ENCODE measurements around the gene KDM2B. TPM values are rescaled to one million over a fixed set of nuclear protein-coding genes. Genes with fewer than 3 reads are reported as not detected.

Gene KDM2B
- total RNA-seq, 1 experiment from 2014 or later, result 15.5 TPM

- H3K36me3 Mint-ChIP-seq (ENCODE audit: insufficient read depth, unreplicated experiment), result peaks cover 91% of the 10 kb centered on the region
- no peaks in the 10 kb centered on the region for H3K27me3 Mint-ChIP-seq (ENCODE audit: insufficient read depth, unreplicated experiment)
- no peak overlapping the region for H3K4me3 Mint-ChIP-seq (ENCODE audit: unreplicated experiment)
- no peak for DNase-seq (ENCODE audit: unreplicated experiment)
- intact Hi-C loops (cut with micrococcal nuclease), result no loop called here
- no peak for TF ChIP-seq CTCF (IDR thresholded peaks at IDR 0.05; ENCODE audit: unreplicated experiment)
- ChIA-PET CTCF (interaction anchor here (0.5 to 2.9 kb wide), 5 partner anchors 18 to 367 kb away, joined by 3 to 19 read pairs (median 3); no protein-coding TSS in a partner anchor), POLR2A (interaction anchor here (0.7 to 4.4 kb wide), 2 partner anchors 24 to 73 kb away, joined by 6 to 26 read pairs; partner anchors contain the start of genes ANAPC5 and RNF34)
- BruUV-seq (replicated peaks), result no TSS peak
- H3K27ac Mint-ChIP-seq (ENCODE audit: low read depth, unreplicated experiment), result no peak overlapping the region
- no peaks in the 10 kb centered on the region for H3K9me3 Mint-ChIP-seq (ENCODE audit: unreplicated experiment)
- H3K4me1 Mint-ChIP-seq (ENCODE audit: insufficient read depth, unreplicated experiment), result no peaks in the 10 kb centered on the region
Measured at GRCh38 chr12:121424624-121424975, 156.2 kb downstream of the KDM2B start.

GRCh38 chr12:121423682-121424623 lies 156.9 kb downstream of the KDM2B start:
- ChIA-PET CTCF (interaction anchor here (0.5 to 2.9 kb wide), 5 partner anchors 9 to 366 kb away, joined by 3 to 19 read pairs (median 3); no protein-coding TSS in a partner anchor), POLR2A (interaction anchor here (4.4 kb wide), 1 partner anchor 24 kb away, joined by 26 read pairs; the partner anchor contains the start of gene RNF34)
- TF ChIP-seq CTCF (IDR thresholded peaks at IDR 0.05; ENCODE audit: unreplicated experiment), result no peak
- Mint-ChIP-seq H3K27ac (ENCODE audit: low read depth, unreplicated experiment) (no peak overlapping the region), H3K4me3 (ENCODE audit: unreplicated experiment) (no peak overlapping the region), H3K9me3 (ENCODE audit: unreplicated experiment) (no peaks in the 10 kb centered on the region), H3K4me1 (ENCODE audit: insufficient read depth, unreplicated experiment) (no peaks in the 10 kb centered on the region), H3K27me3 (ENCODE audit: insufficient read depth, unreplicated experiment) (no peaks in the 10 kb centered on the region), H3K36me3 (ENCODE audit: insufficient read depth, unreplicated experiment) (peaks cover 91% of the 10 kb centered on the region)
- intact Hi-C loops (cut with micrococcal nuclease), result no loop called here
- BruUV-seq (replicated peaks), result TSS peak; percentile 49
- DNase-seq (ENCODE audit: unreplicated experiment), result no peak

- POLR2A ChIA-PET, result interaction anchor here (0.6 to 4.4 kb wide), 4 partner anchors 11 to 62 kb away, joined by 3 to 26 read pairs (median 4); partner anchors contain the start of gene RNF34
- DNase-seq (ENCODE audit: unreplicated experiment), result no peak
- no peak for TF ChIP-seq CTCF (IDR thresholded peaks at IDR 0.05; ENCODE audit: unreplicated experiment)
- no peaks in the 10 kb centered on the region for H3K9me3 Mint-ChIP-seq (ENCODE audit: unreplicated experiment)
- H3K27me3 Mint-ChIP-seq (ENCODE audit: insufficient read depth, unreplicated experiment), result no peaks in the 10 kb centered on the region
- no peaks in the 10 kb centered on the region for H3K4me1 Mint-ChIP-seq (ENCODE audit: insufficient read depth, unreplicated experiment)
- CTCF ChIA-PET, result interaction anchor here (0.9 to 2.9 kb wide), 2 partner anchors 10 to 20 kb away, joined by 3 to 19 read pairs; no protein-coding TSS in a partner anchor
- intact Hi-C loops (cut with micrococcal nuclease), result no loop called here
- no TSS peak for BruUV-seq (replicated peaks)
- no peak overlapping the region for H3K4me3 Mint-ChIP-seq (ENCODE audit: unreplicated experiment)
- no peak overlapping the region for H3K27ac Mint-ChIP-seq (ENCODE audit: low read depth, unreplicated experiment)
- H3K36me3 Mint-ChIP-seq (ENCODE audit: insufficient read depth, unreplicated experiment), result peaks cover 90% of the 10 kb centered on the region
Measured at GRCh38 chr12:121423253-121423652, 157.6 kb downstream of the KDM2B start.

GRCh38 chr12:121420109-121420508 lies 160.7 kb downstream of the KDM2B start:
- BruUV-seq (replicated peaks), result no TSS peak
- Mint-ChIP-seq H3K36me3 (ENCODE audit: insufficient read depth, unreplicated experiment) (peaks cover 86% of the 10 kb centered on the region), H3K4me1 (ENCODE audit: insufficient read depth, unreplicated experiment) (no peaks in the 10 kb centered on the region), H3K27ac (ENCODE audit: low read depth, unreplicated experiment) (no peak overlapping the region), H3K27me3 (ENCODE audit: insufficient read depth, unreplicated experiment) (no peaks in the 10 kb centered on the region), H3K4me3 (ENCODE audit: unreplicated experiment) (no peak overlapping the region), H3K9me3 (ENCODE audit: unreplicated experiment) (no peaks in the 10 kb centered on the region)
- intact Hi-C loops (cut with micrococcal nuclease), result no loop called here
- CTCF ChIA-PET, result interaction anchor here (0.6 to 1.6 kb wide), 3 partner anchors 17 to 28 kb away, joined by 4 to 9 read pairs (median 5); no protein-coding TSS in a partner anchor
- no peak for DNase-seq (ENCODE audit: unreplicated experiment)
- TF ChIP-seq CTCF (IDR thresholded peaks at IDR 0.05; ENCODE audit: unreplicated experiment), result no peak
- POLR2A ChIA-PET, result no interaction called here
